ENCODE results near the gene CRB1. TPM values are rescaled to one million over a fixed set of nuclear protein-coding genes. Genes with fewer than 3 reads are reported as not detected.

Gene CRB1
- total and polyA plus RNA-seq, 5 donors: 0.05 to 0.60 (median 0.28) TPM

DNA sequence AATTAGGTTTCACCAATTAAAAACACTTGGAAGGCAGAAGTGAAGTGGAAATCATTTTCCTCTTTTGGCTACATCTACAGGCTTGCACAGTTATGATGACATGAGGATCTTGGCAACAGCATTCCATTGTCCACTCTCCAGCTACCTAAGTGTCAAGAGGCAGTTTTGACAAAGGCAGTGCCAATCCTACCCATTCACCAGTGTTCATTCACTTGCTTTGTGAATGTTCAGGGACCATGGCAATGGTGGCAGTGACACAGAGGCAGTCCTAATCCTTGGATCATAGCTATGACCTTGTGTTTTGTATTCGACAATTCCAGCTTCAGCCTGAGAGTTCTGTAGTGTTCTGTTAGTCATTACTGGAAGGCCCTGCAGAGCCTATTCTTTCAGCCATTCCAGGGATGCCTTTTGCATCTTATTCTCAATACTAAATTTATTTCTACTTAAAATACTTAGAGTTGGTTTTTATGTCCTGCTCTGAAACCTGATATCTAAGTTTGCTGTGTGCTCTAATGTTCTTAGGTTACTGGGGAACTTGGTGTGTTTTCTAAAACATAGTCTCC, 36.7 kb downstream of the CRB1 start:
- ATAC-seq (peak in 1 of 2 donors; percentile 41), DNase-seq (no peak)
- H3K27me3 ChIP-seq (ENCODE audit: control insufficient read depth, insufficient read depth): no peaks in the 10 kb centered on the region
- no peak overlapping the region for H3K4me3 ChIP-seq (ENCODE audit: low read length)
- H3K9me3 ChIP-seq (ENCODE audit: control insufficient read depth, low read length): no peaks in the 10 kb centered on the region
- H3K4me1 ChIP-seq (ENCODE audit: control insufficient read depth, insufficient read depth, low read length): peaks cover 2% of the 10 kb centered on the region
- WGBS: 80% methylated on average over 1 of the region's 1 CpG
- intact Hi-C loops (cut with DNase I): no loop called here
- no peak overlapping the region for H3K27ac ChIP-seq (ENCODE audit: low read length)

- no peak overlapping the region for H3K4me3 ChIP-seq (ENCODE audit: low read length)
- no peaks in the 10 kb centered on the region for H3K27me3 ChIP-seq (ENCODE audit: control insufficient read depth, insufficient read depth)
- H3K9me3 ChIP-seq (ENCODE audit: control insufficient read depth, low read length): no peaks in the 10 kb centered on the region
- H3K4me1 ChIP-seq (ENCODE audit: control insufficient read depth, insufficient read depth, low read length): peaks cover 2% of the 10 kb centered on the region
- WGBS: 37% methylated on average over 2 of the region's 2 CpGs
- H3K27ac ChIP-seq (ENCODE audit: low read length): no peak overlapping the region
- ATAC-seq: no peak
- no peak for DNase-seq
- intact Hi-C loops (cut with DNase I): no loop called here
These were observed 37.9 kb downstream of the CRB1 start for GRCh38 chr1:197305925-197306324.

DNA sequence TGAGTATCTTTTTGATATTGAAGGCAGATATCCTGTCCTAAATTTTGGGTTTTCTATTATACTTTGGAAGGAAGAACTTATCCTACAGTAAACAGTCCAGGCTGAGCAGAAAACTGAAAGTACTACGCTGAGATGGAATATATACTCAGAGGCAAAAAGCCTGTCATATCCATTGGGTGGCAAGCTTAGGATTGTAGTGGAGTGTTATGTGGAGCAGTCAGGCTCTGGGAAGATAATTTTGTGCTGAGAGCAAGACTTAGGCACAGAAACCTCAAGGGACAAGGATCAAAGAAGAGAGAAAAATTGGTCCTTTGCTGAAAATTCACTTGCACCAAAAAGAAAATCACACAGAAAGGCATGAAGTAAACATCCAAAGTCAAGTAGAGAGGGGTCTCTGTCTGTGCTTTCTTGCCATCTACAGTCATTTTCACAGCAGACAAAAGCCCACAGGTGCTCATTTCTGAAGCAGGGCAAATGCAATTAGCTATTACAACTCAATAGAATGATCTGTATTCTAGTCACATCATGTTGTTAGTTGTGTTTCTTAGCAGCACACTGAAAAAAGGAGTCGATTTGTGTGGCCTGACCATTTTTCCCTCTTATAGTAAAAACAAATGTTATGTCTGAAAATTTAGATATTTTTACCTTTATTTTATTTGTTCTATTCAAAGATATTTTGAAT, 38.5 kb downstream of the CRB1 start:
- 77% methylated on average over 2 of the region's 2 CpGs for WGBS
- Histone ChIP-seq H3K27me3 (ENCODE audit: control insufficient read depth, insufficient read depth) (no peaks in the 10 kb centered on the region), H3K27ac (ENCODE audit: low read length) (no peak overlapping the region), H3K4me1 (ENCODE audit: control insufficient read depth, insufficient read depth, low read length) (peaks cover 2% of the 10 kb centered on the region), H3K4me3 (ENCODE audit: low read length) (no peak overlapping the region), H3K9me3 (ENCODE audit: control insufficient read depth, low read length) (no peaks in the 10 kb centered on the region)
- no peak for ATAC-seq
- intact Hi-C loops (cut with DNase I): no loop called here
- DNase-seq: no peak

- Histone ChIP-seq H3K4me1 (ENCODE audit: control insufficient read depth, insufficient read depth, low read length) (peaks cover 2% of the 10 kb centered on the region), H3K4me3 (ENCODE audit: low read length) (no peak overlapping the region), H3K9me3 (ENCODE audit: control insufficient read depth, low read length) (no peaks in the 10 kb centered on the region), H3K27ac (ENCODE audit: low read length) (no peak overlapping the region), H3K27me3 (ENCODE audit: control insufficient read depth, insufficient read depth) (no peaks in the 10 kb centered on the region)
- intact Hi-C loops (cut with DNase I): no loop called here
- DNase-seq: no peak
- ATAC-seq: no peak
These were observed 39.1 kb downstream of the CRB1 start for GRCh38 chr1:197307136-197307535.

- no peak for ATAC-seq
- WGBS: 72% methylated on average over 3 of the region's 3 CpGs
- DNase-seq: no peak
These were observed 39.5 kb downstream of the CRB1 start for GRCh38 chr1:197307551-197307950.

GRCh38 chr1:197311081-197311480, 43.0 kb downstream of the CRB1 start:
- intact Hi-C loops (cut with DNase I): no loop called here

More at GRCh38 chr1:197307551-197307950, 39.5 kb downstream of the CRB1 start:
- intact Hi-C loops (cut with DNase I): no loop called here
- peaks cover 2% of the 10 kb centered on the region for H3K4me1 ChIP-seq (ENCODE audit: control insufficient read depth, insufficient read depth, low read length)
- no peak overlapping the region for H3K4me3 ChIP-seq (ENCODE audit: low read length)
- no peak overlapping the region for H3K27ac ChIP-seq (ENCODE audit: low read length)
- no peaks in the 10 kb centered on the region for H3K27me3 ChIP-seq (ENCODE audit: control insufficient read depth, insufficient read depth)
- no peaks in the 10 kb centered on the region for H3K9me3 ChIP-seq (ENCODE audit: control insufficient read depth, low read length)

DNA sequence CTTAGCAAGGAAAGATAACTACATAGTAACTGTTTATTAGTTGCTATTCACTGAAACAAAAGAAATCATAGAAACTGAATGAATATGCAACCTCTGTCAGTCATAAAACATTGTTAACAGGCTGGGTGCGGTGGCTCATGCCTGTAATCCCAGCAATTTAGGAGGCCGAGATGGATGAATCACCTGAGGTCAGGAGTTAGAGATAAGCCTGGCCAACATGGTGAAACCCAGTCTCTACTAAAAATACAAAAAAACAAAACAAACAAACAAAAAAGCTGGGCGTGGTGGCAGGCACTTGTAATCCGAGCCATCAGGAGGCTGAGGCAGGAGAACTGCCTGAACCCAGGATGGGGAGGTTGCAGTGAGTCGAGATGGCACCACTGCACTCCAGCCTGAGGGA, 44.1 kb downstream of the CRB1 start:
- Histone ChIP-seq H3K4me3 (ENCODE audit: low read length) (no peak overlapping the region), H3K27me3 (ENCODE audit: control insufficient read depth, insufficient read depth) (no peaks in the 10 kb centered on the region), H3K27ac (ENCODE audit: low read length) (no peak overlapping the region), H3K4me1 (ENCODE audit: control insufficient read depth, insufficient read depth, low read length) (no peaks in the 10 kb centered on the region), H3K9me3 (ENCODE audit: control insufficient read depth, low read length) (no peaks in the 10 kb centered on the region)
- whole genome bisulfite sequencing: 77% methylated on average over 5 of the region's 5 CpGs
- no peak for DNase-seq
- intact Hi-C loops (cut with DNase I): no loop called here
- no peak for ATAC-seq

More at GRCh38 chr1:197311081-197311480, 43.0 kb downstream of the CRB1 start:
- H3K27ac ChIP-seq (ENCODE audit: low read length): no peak overlapping the region
- no peak overlapping the region for H3K4me3 ChIP-seq (ENCODE audit: low read length)
- H3K4me1 ChIP-seq (ENCODE audit: control insufficient read depth, insufficient read depth, low read length): no peaks in the 10 kb centered on the region
- ATAC-seq: no peak
- DNase-seq: no peak
- H3K9me3 ChIP-seq (ENCODE audit: control insufficient read depth, low read length): no peaks in the 10 kb centered on the region
- H3K27me3 ChIP-seq (ENCODE audit: control insufficient read depth, insufficient read depth): no peaks in the 10 kb centered on the region
- 73% methylated on average over 4 of the region's 4 CpGs for WGBS

DNA sequence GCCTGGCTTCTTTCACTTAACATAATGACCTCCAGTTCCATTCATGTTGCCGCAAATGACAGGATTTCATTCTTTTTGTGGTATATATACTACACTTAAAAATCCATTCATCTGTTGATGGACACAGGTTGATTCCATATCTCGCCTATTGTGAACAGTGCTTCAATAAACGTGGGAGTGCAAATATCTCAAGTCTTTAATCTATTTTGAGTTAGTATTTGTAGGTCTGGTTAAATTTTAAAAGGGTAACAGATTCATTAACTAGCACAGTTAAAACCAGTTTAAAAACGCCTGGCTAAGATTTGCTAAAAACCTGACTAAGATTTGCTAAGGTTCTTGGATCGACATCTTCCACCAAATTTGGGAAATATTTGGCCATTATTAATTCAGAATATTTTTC, 45.7 kb downstream of the CRB1 start:
- H3K4me1 ChIP-seq (ENCODE audit: control insufficient read depth, insufficient read depth, low read length): no peaks in the 10 kb centered on the region
- no peak overlapping the region for H3K4me3 ChIP-seq (ENCODE audit: low read length)
- intact Hi-C loops (cut with DNase I): no loop called here
- ATAC-seq (no peak), DNase-seq (no peak)
- H3K27me3 ChIP-seq (ENCODE audit: control insufficient read depth, insufficient read depth): no peaks in the 10 kb centered on the region
- no peak overlapping the region for H3K27ac ChIP-seq (ENCODE audit: low read length)
- H3K9me3 ChIP-seq (ENCODE audit: control insufficient read depth, low read length): no peaks in the 10 kb centered on the region
- WGBS: 67% methylated on average over 5 of the region's 5 CpGs

DNA sequence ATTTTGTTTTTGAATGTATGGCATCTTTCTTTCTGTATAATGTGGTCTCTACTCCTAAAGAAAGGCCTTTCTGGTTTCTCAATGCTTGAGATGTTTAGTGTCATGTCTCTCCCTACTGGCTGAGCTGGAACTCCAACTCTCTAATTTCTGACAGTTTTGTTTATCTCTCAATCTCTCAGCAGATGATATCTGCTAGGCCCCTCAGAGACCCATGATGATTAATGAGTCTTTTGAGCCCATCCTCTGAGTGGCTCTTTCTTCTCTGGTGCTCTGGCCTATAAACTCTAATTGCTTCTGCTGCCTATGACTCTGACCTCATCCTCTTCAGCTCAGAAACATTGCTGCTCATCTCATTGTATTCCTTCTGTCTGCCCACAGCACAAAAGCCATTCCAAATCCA, 46.6 kb downstream of the CRB1 start:
- ATAC-seq (no peak), DNase-seq (no peak)
- Histone ChIP-seq H3K27ac (ENCODE audit: low read length) (no peak overlapping the region), H3K4me1 (ENCODE audit: control insufficient read depth, insufficient read depth, low read length) (no peaks in the 10 kb centered on the region), H3K27me3 (ENCODE audit: control insufficient read depth, insufficient read depth) (no peaks in the 10 kb centered on the region), H3K9me3 (ENCODE audit: control insufficient read depth, low read length) (no peaks in the 10 kb centered on the region), H3K4me3 (ENCODE audit: low read length) (no peak overlapping the region)
- intact Hi-C loops (cut with DNase I): no loop called here

GRCh38 chr1:197319631-197320030, 51.6 kb downstream of the CRB1 start:
- ATAC-seq (no peak), DNase-seq (no peak)
- Histone ChIP-seq H3K27me3 (ENCODE audit: control insufficient read depth, insufficient read depth) (no peaks in the 10 kb centered on the region), H3K4me3 (ENCODE audit: low read length) (no peak overlapping the region), H3K27ac (ENCODE audit: low read length) (no peak overlapping the region), H3K9me3 (ENCODE audit: control insufficient read depth, low read length) (no peaks in the 10 kb centered on the region), H3K4me1 (ENCODE audit: control insufficient read depth, insufficient read depth, low read length) (no peaks in the 10 kb centered on the region)
- intact Hi-C loops (cut with DNase I): no loop called here
- WGBS: 65% methylated on average over 2 of the region's 2 CpGs

- DNase-seq (peak in 2 of 3 donors; percentile 14 to 45), ATAC-seq (peak; percentile 51 to 92)
- no peaks in the 10 kb centered on the region for H3K27me3 ChIP-seq (ENCODE audit: control insufficient read depth, insufficient read depth)
- intact Hi-C loops (cut with DNase I): no loop called here
- no peak overlapping the region for H3K4me3 ChIP-seq (ENCODE audit: low read length)
- WGBS: 40% methylated on average over 2 of the region's 2 CpGs
- no peaks in the 10 kb centered on the region for H3K4me1 ChIP-seq (ENCODE audit: control insufficient read depth, insufficient read depth, low read length)
- no peak overlapping the region for H3K27ac ChIP-seq (ENCODE audit: low read length)
- no peaks in the 10 kb centered on the region for H3K9me3 ChIP-seq (ENCODE audit: control insufficient read depth, low read length)
These were observed 53.0 kb downstream of the CRB1 start for GRCh38 chr1:197320991-197321531.
